HG02884 (cell line): Measurements from ENCODE around the gene SLC4A5.

Experiments
- ATAC-seq: cut with Tn5 transposase; IDR thresholded peaks from one replicate; pipeline ENCODE4 v1.9.1; 2021; ENCODE audit warnings: mild to moderate bottlenecking, moderate library complexity; ENCODE audit not compliant: unreplicated experiment

Gene SLC4A5

GRCh38 chr2:74278176-74278575 is 65.0 kb downstream of the SLC4A5 start:
- ATAC-seq, result no peak

- ATAC-seq, result no peak
These were observed 68.0 kb downstream of the SLC4A5 start for GRCh38 chr2:74275228-74275627.

- ATAC-seq, result no peak
These were observed 73.5 kb downstream of the SLC4A5 start for GRCh38 chr2:74269667-74270066.

GRCh38 chr2:74267068-74267467 is 76.1 kb downstream of the SLC4A5 start:
- ATAC-seq, result no peak

GRCh38 chr2:74264281-74264680 is 78.9 kb downstream of the SLC4A5 start:
- no peak for ATAC-seq

GRCh38 chr2:74262681-74263080 is 80.5 kb downstream of the SLC4A5 start:
- ATAC-seq, result no peak

GRCh38 chr2:74261204-74261864 is 81.9 kb downstream of the SLC4A5 start:
- ATAC-seq, result no peak

- no peak for ATAC-seq
These were observed 82.7 kb downstream of the SLC4A5 start for GRCh38 chr2:74260495-74260894.

- no peak for ATAC-seq
These were observed 83.5 kb downstream of the SLC4A5 start for GRCh38 chr2:74259733-74260132.

GRCh38 chr2:74259191-74259590 is 84.0 kb downstream of the SLC4A5 start:
- ATAC-seq, result no peak

GRCh38 chr2:74255660-74256213 is 87.5 kb downstream of the SLC4A5 start:
- no peak for ATAC-seq

- ATAC-seq, result no peak
These were observed 89.3 kb downstream of the SLC4A5 start for GRCh38 chr2:74253971-74254310.

- ATAC-seq, result no peak
These were observed 89.8 kb downstream of the SLC4A5 start for GRCh38 chr2:74253306-74253970.

- no peak for ATAC-seq
These were observed 90.4 kb downstream of the SLC4A5 start for GRCh38 chr2:74252862-74253261.

GRCh38 chr2:74252036-74252435 is 91.2 kb downstream of the SLC4A5 start:
- ATAC-seq, result no peak

GRCh38 chr2:74250189-74250631 is 93.0 kb downstream of the SLC4A5 start:
- no peak for ATAC-seq

- ATAC-seq, result no peak
These were observed 93.7 kb downstream of the SLC4A5 start for GRCh38 chr2:74249406-74250122.

GRCh38 chr2:74246496-74247195 is 96.6 kb downstream of the SLC4A5 start:
- no peak for ATAC-seq

GRCh38 chr2:74244286-74244685 is 98.9 kb downstream of the SLC4A5 start:
- ATAC-seq, result no peak

GRCh38 chr2:74242354-74243071 is 100.7 kb downstream of the SLC4A5 start:
- ATAC-seq, result no peak

GRCh38 chr2:74239346-74239745 is 103.9 kb downstream of the SLC4A5 start:
- ATAC-seq, result no peak
